Muscle of leg (tissue), 11 donors: Measurements from ENCODE around the gene HOXC11. TPM values are rescaled to one million over a fixed set of nuclear protein-coding genes. Genes with fewer than 3 reads are reported as not detected.

Source experiments
- DNase-seq: peaks from one replicate; pipeline ENCODE4 v3.0.0; 2013
- H3K27ac ChIP-seq: one replicate; pipeline ENCODE4 v1.5.1; 2013; ENCODE audit warnings: mild to moderate bottlenecking, low read length, control low read depth
- H3K27me3 ChIP-seq: one replicate; pipeline ENCODE4 v1.6.1; 2013; ENCODE audit warnings: low read length; ENCODE audit not compliant: control insufficient read depth, insufficient read depth
- H3K36me3 ChIP-seq: one replicate; pipeline ENCODE4 v1.6.1; 2013; ENCODE audit warnings: low read length; ENCODE audit not compliant: control insufficient read depth, insufficient read depth
- H3K4me1 ChIP-seq: one replicate; pipeline ENCODE4 v1.6.1; 2013; ENCODE audit warnings: low read length; ENCODE audit not compliant: control insufficient read depth, insufficient read depth
- H3K4me3 ChIP-seq: one replicate; pipeline ENCODE4 v1.5.1; 2013; ENCODE audit warnings: low read length, control low read depth
- H3K9me3 ChIP-seq: replicated peaks from 2 replicates; pipeline ENCODE4 v1.6.1; 2013; ENCODE audit warnings: low read depth, low read length; ENCODE audit not compliant: control insufficient read depth
- WGBS: methylation state at CpG from one replicate; pipeline ENCODE4 v1.1.5; 2013; ENCODE audit warnings: missing lambda C conversion rate; ENCODE audit not compliant: insufficient coverage; 5-methylcytosine and 5-hydroxymethylcytosine counted together
- polyA plus RNA-seq, 8 donors: library from polyadenylated mRNA; unstranded; fragments of 120-200 nt; gene quantifications; one replicate each; pipeline versions ENCODE4 v1.2.1 to v1.2.3, GENCODE V29; 2013; ENCODE audit warnings: inconsistent platforms in 1 of 8, low replicate concordance in 1 of 8; ENCODE audit not compliant: insufficient read length in 8 of 8, insufficient read depth in 1 of 8
- total RNA-seq: library from RNA; stranded (reverse); fragments of 120-200 nt; gene quantifications from one replicate; pipeline ENCODE4 v1.2.4, GENCODE V29; 2013

Gene HOXC11
- total and polyA plus RNA-seq, 9 donors = 2.9 to 9.3 (median 7.4) TPM

DNA sequence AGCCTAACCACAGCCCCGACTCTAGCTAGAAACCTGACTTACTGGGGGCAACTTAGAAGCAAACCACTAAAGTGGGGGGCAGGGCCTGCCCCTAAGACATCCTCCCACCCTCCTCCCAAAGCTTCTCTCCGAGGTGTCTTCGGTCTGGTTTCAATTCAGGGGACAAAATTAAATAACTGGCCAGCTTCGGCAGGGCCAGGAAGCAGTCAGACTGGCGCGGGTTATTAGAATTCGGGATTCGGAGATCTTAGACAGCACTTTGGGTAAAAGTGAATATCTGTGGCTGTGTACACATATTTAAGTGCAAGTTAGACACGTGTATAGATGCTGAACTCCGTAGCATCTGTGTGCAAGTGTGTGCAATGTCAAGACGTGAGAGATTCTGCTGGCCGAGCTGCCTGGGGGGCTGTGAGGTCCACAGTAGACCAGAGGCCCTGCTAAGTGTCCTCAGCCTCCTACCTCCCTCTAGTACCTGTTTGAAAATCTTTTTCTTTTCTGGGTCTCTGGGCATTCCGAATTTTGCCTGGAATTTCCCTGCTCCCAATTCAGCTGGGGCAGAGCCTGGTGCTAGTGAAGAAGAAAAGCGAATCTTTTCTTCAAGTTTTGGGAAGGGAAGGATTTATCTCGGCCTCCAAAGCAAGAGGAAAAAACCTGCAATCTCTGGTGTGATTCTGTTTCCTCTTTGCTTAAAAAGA is 8.0 kb downstream of the HOXC11 start:
- peak; percentile 65 for DNase-seq
- WGBS = 12% methylated on average over 7 of the region's 15 CpGs

DNA sequence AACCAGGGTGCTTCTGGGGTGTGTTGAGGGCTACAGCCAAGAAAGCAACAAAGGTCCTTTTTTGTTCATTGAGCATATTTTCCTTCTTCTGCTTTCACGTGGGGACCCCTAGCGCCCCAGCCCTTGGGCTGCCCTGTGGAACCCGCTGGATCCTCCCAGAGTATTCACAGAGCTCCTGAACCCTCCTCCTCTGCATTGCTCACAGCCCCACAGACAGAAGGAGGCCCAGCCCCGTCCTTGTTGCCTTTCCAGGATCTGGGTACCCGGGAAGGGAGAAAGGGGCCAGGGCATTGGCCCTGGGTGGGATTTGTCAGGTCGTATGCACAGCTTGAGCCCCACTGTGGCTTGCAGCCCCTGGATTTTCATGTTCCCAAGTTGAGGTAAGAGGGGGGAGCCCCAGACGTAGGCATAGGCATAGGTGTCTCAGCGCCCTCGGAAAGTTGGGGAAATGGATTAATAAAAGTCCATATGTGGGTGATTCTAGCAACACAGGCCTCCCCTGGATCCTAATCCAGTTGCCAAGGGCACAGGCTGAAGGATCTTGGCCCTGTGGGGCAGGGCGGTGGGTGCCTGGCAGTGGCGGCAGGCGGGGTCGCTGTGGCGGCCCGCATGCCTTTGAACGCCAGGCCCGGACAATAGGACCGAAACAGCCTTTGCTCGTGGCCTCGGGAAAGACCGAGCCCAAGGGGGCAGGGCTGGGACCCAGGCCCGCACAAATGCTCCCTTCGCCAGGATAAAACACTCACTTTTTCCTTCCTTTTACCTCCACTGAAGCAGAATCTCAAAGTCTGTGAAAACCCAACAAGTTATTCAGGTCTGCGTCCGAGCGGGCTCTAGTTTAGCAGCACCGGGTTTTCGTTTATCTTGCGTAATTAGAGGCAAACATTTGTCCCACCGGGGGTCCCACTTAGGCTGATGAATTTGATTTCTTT is 9.0 kb downstream of the HOXC11 start:
- DNase-seq = peak; percentile 81
- H3K27me3 ChIP-seq = peaks cover 75% of the 10 kb centered on the region
- no peaks in the 10 kb centered on the region for H3K9me3 ChIP-seq
- no peaks in the 10 kb centered on the region for H3K36me3 ChIP-seq
- peak overlapping the region; percentile 54 for H3K4me3 ChIP-seq
- peaks cover 70% of the 10 kb centered on the region for H3K4me1 ChIP-seq
- 10% methylated on average over 26 of the region's 30 CpGs for WGBS
- peak overlapping the region; percentile 98 for H3K27ac ChIP-seq

More for the DNA sequence above, 8.0 kb downstream of the HOXC11 start:
- Histone ChIP-seq H3K9me3 (no peaks in the 10 kb centered on the region), H3K4me1 (peaks cover 77% of the 10 kb centered on the region), H3K27ac (peak overlapping the region; percentile 98), H3K36me3 (no peaks in the 10 kb centered on the region), H3K4me3 (peak overlapping the region; percentile 54), H3K27me3 (peaks cover 76% of the 10 kb centered on the region)

DNA sequence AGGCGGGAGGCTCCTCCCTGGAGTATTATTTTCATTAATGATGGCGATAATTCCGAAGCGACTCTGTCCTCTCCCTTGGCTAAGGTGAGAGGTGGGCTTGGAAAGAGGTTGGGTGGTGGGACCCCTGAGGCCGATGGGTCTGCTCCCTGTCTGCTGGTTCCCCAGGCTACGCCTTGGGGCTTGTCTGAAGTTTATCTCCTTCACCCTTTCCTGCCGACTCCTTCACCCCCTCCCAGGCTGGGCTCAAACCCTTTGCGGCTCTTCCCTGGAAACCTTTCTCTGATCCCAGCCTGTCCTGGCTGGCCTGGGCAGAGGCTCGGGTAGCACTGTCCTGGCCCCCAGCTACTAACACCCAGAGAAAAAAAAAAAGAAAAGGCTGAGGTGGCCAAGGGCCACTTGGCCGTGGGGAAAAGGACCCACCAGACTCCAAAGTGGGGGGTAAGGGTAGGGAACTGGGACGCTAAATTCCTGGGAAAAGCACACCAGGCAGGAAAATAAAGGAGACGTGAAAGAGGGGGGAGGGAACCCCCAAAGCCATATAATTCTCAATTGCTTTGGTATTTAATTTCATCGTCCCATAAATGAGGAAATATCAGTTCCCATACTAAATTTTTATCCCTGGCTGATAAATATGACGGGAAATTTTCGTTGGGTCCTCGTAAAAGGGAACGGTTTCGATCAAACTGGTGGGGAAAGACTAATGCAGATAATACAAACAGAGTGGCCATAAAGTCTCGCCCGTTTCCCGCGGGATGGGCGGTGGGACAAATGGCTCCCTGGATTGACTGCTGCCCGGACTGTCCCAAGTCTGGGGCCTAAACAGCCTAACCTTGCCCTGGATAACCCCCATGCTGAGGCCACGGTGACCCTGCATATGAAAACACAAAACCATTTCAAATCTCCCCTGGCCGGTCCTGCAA is 10.0 kb downstream of the HOXC11 start:
- H3K9me3 ChIP-seq = no peaks in the 10 kb centered on the region
- DNase-seq = peak; percentile 38
- peak overlapping the region; percentile 54 for H3K4me3 ChIP-seq
- 9% methylated on average over 11 of the region's 26 CpGs for WGBS
- H3K27ac ChIP-seq = peak overlapping the region; percentile 98
- H3K27me3 ChIP-seq = peaks cover 80% of the 10 kb centered on the region
- peaks cover 70% of the 10 kb centered on the region for H3K4me1 ChIP-seq
- H3K36me3 ChIP-seq = no peaks in the 10 kb centered on the region

DNA sequence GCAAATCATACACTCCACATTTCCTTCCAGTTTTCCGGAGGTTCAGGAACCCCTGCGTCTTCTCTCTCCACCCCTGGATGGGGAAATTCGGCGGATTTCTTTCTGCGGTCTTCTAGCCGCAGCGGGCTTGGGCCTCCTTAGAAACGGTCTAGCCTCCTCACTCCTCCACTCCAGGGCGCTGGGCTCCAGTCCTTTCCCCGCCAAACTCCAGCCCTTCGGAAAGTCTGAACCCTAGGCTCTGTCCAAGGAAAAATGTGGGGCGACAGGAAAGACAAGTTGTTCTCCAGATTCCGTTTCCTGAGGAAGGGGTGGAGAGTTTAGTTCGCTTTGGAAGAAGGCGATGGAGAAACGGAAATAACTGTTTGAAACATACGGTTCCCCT is 10.6 kb downstream of the HOXC11 start:
- WGBS = 12% methylated on average over 12 of the region's 17 CpGs
- Histone ChIP-seq H3K27me3 (peaks cover 80% of the 10 kb centered on the region), H3K36me3 (no peaks in the 10 kb centered on the region), H3K9me3 (no peaks in the 10 kb centered on the region), H3K4me3 (peak overlapping the region; percentile 54), H3K4me1 (peaks cover 70% of the 10 kb centered on the region), H3K27ac (peak overlapping the region; percentile 98)
- DNase-seq = peak; percentile 73

DNA sequence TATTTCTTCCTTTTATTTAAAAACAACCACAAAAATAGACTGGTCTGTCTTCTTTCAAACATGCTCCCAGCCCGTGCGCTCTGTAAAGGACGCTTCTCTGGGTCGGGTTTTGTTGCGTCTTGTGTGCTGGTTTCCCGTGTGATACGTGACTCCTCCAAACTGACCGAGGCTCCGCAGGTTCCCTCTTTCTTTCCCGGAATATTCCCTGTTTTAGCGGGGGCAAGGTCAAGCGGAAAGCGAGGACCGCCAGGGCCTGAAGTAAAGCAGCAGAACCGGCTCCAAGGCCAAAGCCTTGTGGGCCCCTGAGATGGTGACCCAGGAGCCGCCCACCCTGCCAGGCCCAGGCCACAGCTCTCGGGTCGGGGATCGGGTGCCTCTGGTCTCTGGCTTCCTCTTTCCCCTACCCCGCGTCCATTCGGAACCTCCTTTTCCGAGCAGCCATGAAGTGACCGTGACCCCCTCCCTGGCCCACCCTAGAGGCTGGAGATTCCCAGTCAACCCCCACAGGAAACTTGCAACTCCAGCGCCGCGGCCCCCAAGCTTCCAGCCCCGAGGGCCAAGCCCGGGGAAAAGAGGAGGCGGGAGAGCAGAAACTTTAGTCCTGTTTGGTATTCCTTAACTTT is 11.1 kb downstream of the HOXC11 start:
- Histone ChIP-seq H3K4me3 (peak overlapping the region; percentile 54), H3K27me3 (peaks cover 80% of the 10 kb centered on the region), H3K4me1 (peaks cover 70% of the 10 kb centered on the region), H3K36me3 (no peaks in the 10 kb centered on the region), H3K27ac (peak overlapping the region; percentile 98), H3K9me3 (no peaks in the 10 kb centered on the region)
- WGBS = 3% methylated on average over 14 of the region's 30 CpGs
- DNase-seq = peak; percentile 73

DNA sequence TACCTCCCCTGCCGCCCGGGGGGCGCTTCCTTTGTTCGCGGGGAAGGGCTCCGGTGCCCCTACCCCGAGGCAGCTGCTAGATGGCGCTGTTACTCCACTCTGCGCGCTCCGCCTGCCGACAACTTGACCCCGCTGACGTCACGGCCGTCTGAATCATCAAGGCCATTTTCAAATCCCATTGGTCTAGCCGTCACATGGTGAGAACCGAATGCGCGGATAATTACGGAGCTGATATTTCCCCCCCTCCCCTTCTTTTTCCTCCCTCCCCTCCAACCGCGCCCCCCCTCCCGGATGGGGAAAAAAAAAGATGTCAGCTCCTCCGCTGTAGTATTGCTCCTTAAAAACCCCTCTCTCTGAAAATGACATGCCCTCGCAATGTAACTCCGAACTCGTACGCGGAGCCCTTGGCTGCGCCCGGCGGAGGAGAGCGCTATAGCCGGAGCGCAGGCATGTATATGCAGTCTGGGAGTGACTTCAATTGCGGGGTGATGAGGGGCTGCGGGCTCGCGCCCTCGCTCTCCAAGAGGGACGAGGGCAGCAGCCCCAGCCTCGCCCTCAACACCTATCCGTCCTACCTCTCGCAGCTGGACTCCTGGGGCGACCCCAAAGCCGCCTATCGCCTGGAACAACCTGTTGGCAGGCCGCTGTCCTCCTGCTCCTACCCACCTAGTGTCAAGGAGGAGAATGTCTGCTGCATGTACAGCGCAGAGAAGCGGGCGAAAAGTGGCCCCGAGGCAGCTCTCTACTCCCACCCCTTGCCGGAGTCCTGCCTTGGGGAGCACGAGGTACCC is 12.2 kb downstream of the HOXC11 start, which contains the start of gene HOXC10:
Gene HOXC10 (plus strand): TSS at position 246 of the 791 bp plus-strand sequence. CDS start 114 bp downstream, at position 360.
- H3K4me3 ChIP-seq = peak within 1 kb of the TSS; percentile 75
- H3K9me3 ChIP-seq = no peaks in the 10 kb centered on the region
- peak; percentile 100 for DNase-seq
- peak within 1 kb of the TSS; percentile 99 for H3K27ac ChIP-seq
- no peaks in the 10 kb centered on the region for H3K36me3 ChIP-seq
- H3K4me1 ChIP-seq = peaks cover 68% of the 10 kb centered on the region
- peaks cover 76% of the 10 kb centered on the region for H3K27me3 ChIP-seq
- WGBS = under 1% methylated on average over 30 of the region's 55 CpGs

DNA sequence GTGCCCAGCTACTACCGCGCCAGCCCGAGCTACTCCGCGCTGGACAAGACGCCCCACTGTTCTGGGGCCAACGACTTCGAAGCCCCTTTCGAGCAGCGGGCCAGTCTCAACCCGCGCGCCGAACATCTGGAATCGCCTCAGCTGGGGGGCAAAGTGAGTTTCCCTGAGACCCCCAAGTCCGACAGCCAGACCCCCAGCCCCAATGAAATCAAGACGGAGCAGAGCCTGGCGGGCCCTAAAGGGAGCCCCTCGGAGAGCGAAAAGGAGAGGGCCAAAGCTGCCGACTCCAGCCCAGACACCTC is 12.7 kb downstream of the HOXC11 start:
- peaks cover 70% of the 10 kb centered on the region for H3K4me1 ChIP-seq
- H3K27ac ChIP-seq = peak overlapping the region; percentile 99
- no peaks in the 10 kb centered on the region for H3K9me3 ChIP-seq
- peaks cover 73% of the 10 kb centered on the region for H3K27me3 ChIP-seq
- under 1% methylated on average over 16 of the region's 21 CpGs for WGBS
- peak overlapping the region; percentile 75 for H3K4me3 ChIP-seq
- H3K36me3 ChIP-seq = no peaks in the 10 kb centered on the region
- peak; percentile 55 for DNase-seq

DNA sequence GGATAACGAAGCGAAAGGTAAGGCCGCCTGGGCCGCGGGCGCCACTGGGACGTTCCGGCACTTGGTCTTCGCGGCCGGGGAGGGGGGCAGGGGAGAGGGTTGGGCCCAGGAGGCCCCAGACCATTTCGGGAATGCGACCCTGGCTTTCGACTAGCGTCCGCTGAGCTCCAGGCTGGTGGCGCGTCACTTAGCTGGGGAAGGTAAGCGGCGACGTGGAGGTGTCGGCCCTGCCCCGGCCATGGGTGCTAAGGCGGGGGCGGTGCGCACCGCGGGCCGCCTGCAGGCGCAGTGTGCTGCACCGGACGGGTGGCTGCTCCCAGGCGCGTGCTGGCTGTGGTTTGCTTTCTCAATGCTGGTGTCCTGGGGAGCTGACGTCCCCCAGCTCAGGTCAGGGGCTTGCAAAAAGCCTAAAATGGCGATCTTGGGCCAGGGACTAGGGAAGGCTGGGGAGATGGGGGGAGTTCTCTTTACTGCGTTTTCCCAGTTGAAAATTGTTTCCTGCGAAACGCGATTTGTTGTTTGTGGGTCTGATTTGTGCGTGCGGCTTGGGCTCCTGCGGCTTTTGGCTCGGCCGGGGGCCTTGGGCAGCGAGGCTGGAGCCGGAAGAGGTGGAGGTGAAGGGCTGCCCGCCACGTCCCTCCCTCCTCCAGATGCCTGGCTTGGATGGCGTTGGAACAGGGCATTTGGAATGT is 13.2 kb downstream of the HOXC11 start:
- H3K4me1 ChIP-seq = peaks cover 70% of the 10 kb centered on the region
- WGBS = 1% methylated on average over 45 of the region's 50 CpGs
- peaks cover 72% of the 10 kb centered on the region for H3K27me3 ChIP-seq
- no peaks in the 10 kb centered on the region for H3K9me3 ChIP-seq
- no peaks in the 10 kb centered on the region for H3K36me3 ChIP-seq
- peak overlapping the region; percentile 75 for H3K4me3 ChIP-seq
- H3K27ac ChIP-seq = peak overlapping the region; percentile 99
- no peak for DNase-seq
